NCI-H2171 (cell line): ENCODE data around the gene TASP1.
"Not testable (repeated sequence)": the region's sequence is repeated elsewhere in the genome, so short reads cannot be mapped to it uniquely, and the experiment has no call there.

Experiments
- DNase-seq: peaks from one replicate; lab custom pipeline; 2025; lab: John Stamatoyannopoulos, UW

The TASP1 gene, protein sequence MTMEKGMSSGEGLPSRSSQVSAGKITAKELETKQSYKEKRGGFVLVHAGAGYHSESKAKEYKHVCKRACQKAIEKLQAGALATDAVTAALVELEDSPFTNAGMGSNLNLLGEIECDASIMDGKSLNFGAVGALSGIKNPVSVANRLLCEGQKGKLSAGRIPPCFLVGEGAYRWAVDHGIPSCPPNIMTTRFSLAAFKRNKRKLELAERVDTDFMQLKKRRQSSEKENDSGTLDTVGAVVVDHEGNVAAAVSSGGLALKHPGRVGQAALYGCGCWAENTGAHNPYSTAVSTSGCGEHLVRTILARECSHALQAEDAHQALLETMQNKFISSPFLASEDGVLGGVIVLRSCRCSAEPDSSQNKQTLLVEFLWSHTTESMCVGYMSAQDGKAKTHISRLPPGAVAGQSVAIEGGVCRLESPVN

DNA sequence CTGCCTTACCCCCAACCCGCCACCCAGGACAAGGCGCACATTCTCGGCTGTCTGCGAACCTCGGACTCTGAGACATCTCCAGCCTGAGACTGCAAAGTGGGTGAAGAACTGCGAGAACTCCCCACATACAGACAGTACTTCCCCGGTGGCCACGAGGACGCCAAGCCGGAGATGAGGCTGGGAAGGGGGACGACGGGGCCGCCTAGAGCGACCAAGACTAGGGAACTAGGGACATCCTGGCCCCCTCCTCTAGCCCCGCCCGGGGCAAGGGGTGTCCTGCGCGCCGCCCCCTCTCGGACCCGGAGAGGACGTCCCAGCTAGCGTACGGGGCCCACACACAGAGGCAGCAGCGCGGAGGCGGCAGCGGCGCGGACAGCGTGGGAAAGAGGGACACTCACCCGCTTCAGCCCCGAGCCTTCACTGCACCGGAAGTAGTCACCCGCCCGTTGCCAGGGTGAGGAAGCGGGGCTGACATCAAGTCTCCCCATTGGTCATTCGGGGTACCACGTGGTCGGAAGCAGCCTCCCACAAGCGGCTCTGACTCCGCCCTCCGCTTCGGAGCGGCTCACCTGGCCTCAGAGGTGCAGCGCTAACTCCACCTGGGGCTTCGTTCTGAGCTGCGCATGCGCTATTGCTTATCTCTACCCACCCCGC, at the start of gene TASP1:
Gene TASP1 (minus strand): TSS at position 437 of the 654 bp plus-strand sequence. CDS start 8,854 bp downstream, outside the sequence.
- DNase-seq = peak; percentile 99

DNA sequence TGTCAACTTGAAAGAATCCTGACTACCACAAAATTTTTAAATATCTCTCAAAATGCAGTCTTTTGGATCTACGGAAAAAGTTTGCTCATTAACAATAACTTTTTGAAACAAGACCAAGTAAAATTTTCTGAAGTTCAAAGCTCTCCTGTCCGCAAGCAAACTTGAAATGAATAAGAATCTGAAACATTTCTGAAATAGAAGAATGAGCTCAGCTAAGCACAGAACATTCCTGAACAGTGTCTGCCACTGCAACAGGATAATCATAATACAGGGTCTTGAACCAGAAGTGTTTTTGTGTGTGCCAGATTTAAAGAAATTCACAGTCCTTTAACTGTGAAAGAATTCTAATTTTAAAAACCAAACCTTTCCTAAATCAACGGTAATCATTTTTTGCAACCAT, 49.1 kb upstream of the TASP1 start:
- DNase-seq = no peak

DNA sequence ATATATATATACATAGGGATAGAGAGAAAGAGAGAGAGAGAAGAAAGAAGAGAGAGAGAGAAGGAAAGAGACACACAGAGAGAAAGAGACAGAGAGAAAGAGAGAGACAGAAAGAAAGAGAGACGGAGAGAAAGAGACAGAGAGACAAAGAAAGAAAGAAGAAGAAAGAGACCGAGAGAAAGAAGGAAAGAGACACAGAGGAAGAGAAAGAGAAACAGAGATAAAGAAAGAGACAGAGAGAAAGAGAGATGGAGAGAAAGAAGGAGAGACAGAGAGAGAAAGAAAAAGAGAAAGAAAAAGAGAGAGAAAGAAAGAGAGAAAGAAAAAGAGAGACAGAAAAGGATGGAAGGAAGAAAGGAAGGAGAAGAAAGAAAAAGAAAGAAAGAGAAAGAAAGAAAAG, 46.9 kb upstream of the TASP1 start:
- DNase-seq = no peak

- DNase-seq = peak; percentile 19
Measured at GRCh38 chr20:13684566-13685222, 46.0 kb upstream of the TASP1 start.

DNA sequence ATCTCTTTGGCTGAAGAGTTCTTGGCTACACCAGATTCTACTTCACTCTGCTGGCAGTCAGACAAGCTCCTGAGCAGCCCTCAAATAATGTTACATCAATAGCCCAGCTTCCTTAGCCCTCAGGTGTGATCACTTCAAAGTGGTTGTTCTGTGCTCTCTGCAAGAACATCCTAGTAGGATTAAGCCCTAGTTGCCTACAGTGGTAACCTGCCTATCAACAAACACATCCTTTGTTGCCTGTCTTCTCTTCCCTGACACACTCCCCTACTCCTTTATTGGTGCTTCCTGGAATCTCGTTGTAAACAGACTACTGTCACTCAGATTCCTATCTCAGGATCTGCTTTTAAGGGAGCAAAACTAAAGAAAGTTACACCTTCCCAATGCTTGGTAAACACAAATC, 45.1 kb upstream of the TASP1 start:
- no peak for DNase-seq

- no peak for DNase-seq
Measured at GRCh38 chr20:13681248-13682125, 42.8 kb upstream of the TASP1 start.

DNA sequence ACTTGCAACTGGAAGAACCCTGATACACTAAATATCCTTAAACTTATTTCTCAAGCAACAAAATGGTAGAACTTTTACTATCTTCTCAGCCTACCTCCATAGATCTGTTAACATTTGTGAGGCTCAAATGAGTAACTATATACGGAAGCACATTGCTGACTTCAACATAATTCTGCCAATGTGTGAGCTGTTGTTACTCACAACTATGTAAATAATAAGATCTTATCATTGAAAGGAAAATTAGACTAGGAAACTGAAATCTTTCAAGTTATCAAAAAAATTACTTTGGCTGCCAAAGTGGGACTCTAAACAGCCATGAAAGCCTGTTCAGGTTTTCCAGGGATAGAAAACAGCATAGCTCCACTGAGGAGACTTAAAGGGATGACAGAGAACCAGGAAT, 40.2 kb upstream of the TASP1 start:
- no peak for DNase-seq

- no peak for DNase-seq
Measured at GRCh38 chr20:13677241-13677640, 38.5 kb upstream of the TASP1 start.

DNA sequence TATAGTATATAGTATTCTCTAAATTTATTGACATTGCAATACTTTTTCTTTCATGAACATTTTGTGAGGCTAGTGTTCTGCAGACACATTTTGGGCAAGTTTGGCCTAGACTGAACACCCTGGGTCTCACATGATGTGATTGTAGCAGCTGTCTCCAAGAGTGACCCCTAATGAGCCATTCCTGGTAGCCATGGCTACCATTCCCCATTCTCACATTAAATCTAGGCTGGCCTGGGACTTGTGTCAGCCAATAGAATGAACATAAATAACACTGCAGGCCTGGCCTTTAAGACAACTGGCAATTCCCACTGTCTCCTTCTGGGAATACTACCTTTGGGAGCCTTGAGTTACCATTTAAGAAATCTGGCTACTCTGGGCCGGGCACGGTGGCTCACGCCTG, 38.0 kb upstream of the TASP1 start:
- no peak for DNase-seq

GRCh38 chr20:13672690-13673089, 34.0 kb upstream of the TASP1 start:
- DNase-seq = no peak

DNA sequence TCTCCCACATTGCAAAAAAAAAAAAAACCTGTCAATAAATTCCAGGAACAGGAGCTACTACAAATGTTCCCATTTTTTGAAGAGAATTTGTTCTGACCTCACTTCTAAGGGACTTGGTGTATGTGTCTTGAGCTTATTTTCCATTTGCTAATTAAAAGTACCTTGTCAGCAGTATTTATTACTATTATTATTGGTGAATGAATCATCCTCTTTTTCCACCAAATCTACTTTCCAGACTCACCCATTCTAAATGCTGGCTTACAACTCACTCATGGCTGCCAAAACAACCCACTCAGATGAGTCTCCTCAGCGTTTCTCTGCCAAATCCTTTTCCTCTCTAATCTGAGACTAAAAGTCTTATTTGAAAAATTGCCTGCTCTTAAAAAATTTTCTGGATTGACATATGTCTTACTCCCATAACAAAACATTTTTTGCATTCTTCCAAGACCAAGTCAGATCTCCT, 33.2 kb upstream of the TASP1 start:
- DNase-seq = no peak

GRCh38 chr20:13671512-13671911, 32.8 kb upstream of the TASP1 start:
- DNase-seq = no peak

DNA sequence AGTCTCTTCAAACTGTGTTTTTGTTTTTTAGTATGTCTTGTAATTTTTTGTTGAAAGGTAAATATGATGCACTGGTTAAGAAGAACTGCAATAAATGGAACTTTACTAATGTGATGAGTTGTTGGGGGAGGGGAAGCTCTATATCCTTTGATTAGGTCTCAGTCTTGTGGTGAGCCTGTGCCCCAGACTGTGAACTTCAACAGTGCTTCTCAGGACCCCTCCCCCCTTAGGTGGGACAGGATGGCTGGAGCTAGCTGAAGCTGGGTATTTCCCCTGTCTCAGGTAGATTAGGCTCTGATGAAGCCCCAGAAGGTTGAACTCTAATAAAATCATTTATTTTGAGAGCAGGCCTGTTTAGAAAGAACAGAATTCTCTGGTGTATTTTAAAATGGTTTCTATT, 31.4 kb upstream of the TASP1 start:
- no peak for DNase-seq

GRCh38 chr20:13665709-13666395, 27.1 kb upstream of the TASP1 start:
- DNase-seq = no peak

- DNase-seq = no peak
Measured at GRCh38 chr20:13661070-13661685, 22.4 kb upstream of the TASP1 start.

- DNase-seq = no peak
Measured at GRCh38 chr20:13659288-13659687, 20.6 kb upstream of the TASP1 start.

DNA sequence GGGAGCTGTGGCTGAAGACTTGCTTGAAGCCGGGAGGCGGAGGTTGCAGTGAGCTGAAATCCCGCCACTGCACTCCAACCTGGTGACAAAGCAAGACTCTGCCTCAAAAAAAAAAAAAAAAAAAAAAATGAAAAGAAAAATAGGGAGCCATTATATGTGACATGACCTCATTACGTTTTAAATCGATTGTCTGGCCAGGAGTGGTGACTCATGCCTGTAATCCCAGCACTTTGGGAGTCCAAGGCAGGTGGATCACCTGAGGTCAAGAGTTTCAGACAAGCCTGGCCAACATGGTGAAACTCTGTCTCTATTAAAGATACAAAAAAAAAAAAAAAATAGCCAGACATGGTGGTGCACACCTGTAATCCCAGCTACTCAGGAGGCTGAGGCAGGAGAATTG, 19.3 kb upstream of the TASP1 start:
- not testable (repeated sequence) for DNase-seq

- no peak for DNase-seq
Measured at GRCh38 chr20:13656721-13657368, 18.1 kb upstream of the TASP1 start.

- no peak for DNase-seq
Measured at GRCh38 chr20:13654463-13655023, 15.8 kb upstream of the TASP1 start.

DNA sequence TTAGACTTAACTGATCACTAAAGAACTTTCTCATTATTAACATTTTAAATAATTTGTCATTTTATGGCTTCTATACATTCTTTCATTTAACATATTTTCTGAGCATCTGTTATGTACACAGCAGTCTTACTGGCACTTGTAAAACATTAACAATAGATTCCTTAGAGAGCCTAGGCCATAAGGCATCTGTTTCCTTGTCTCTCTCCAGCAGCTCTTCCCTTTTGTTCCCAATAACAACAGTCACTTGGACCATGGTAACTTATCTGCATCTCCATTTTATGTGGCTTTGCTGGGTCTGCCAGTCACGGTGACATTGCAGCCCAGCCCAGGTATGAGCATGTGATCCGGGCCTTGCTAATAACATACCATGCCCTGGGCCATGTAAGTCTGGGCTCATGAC, 11.7 kb upstream of the TASP1 start:
- DNase-seq = no peak
